Suprapubic skin (tissue), 4 donors: ENCODE results near the gene TTC38.

Source experiments
- EP300 ChIP-seq: sonication (generic); formaldehyde crosslinking; IDR thresholded peaks from one replicate; pipeline ENCODE4 v1.6.1; 2017; ENCODE audit warnings: antibody characterized with exemption
- POLR2A ChIP-seq, 2 donors: fragments of 450-650 bp; IDR thresholded peaks; one replicate each; pipeline ENCODE4 v1.6.1; 2017; ENCODE audit warnings: antibody characterized with exemption in 2 of 2, mild to moderate bottlenecking in 2 of 2, moderate library complexity in 2 of 2
- POLR2AphosphoS5 ChIP-seq, 3 donors: sonication (generic); formaldehyde crosslinking; IDR thresholded peaks; one replicate each; pipeline ENCODE4 v1.6.1; 2017; ENCODE audit warnings: antibody characterized with exemption in 3 of 3
- TF ChIP-seq, protein P1 (sequence below), 2 donors: fragments of 200-600 bp in 1 of 2; fragments of 450-650 bp in 1 of 2; sonication (generic) in 1 of 2; IDR thresholded peaks; one replicate each; pipeline ENCODE4 v1.5.1; 2016 to 2019; ENCODE audit warnings: antibody characterized with exemption in 2 of 2, mild to moderate bottlenecking in 1 of 2, moderate library complexity in 1 of 2

DNA sequence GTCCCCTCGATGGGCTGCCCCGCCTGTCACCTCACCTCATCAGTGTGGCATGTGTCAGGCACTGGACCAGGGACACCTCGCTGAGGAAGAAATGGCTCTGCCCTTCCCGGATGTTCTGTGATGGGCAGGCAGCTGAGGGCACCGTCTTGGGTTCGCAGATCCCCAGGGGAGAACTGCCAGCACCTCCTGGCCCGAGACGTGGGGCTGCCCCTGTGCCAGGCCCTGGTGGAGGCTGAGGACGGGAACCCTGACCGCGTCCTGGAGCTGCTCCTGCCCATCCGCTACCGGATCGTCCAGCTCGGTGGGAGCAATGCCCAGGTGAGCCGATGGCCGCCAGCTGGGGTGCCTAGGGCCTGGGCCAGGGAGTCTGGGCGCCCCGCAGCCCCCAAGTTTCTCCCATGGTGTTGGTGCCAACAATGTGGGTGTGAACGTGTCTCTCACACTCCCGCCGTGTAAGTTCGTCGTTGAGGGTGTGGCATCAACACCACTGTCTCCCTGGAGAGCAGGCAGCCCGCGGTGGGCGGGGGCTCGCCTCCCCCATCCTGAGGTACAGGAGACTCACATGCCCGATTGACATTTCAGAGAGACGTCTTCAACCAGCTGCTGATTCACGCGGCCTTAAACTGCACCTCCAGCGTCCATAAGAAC, 21.6 kb downstream of the TTC38 start:
- TF ChIP-seq, protein P1, sequence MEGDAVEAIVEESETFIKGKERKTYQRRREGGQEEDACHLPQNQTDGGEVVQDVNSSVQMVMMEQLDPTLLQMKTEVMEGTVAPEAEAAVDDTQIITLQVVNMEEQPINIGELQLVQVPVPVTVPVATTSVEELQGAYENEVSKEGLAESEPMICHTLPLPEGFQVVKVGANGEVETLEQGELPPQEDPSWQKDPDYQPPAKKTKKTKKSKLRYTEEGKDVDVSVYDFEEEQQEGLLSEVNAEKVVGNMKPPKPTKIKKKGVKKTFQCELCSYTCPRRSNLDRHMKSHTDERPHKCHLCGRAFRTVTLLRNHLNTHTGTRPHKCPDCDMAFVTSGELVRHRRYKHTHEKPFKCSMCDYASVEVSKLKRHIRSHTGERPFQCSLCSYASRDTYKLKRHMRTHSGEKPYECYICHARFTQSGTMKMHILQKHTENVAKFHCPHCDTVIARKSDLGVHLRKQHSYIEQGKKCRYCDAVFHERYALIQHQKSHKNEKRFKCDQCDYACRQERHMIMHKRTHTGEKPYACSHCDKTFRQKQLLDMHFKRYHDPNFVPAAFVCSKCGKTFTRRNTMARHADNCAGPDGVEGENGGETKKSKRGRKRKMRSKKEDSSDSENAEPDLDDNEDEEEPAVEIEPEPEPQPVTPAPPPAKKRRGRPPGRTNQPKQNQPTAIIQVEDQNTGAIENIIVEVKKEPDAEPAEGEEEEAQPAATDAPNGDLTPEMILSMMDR (IDR thresholded peaks at IDR 0.05): no peak
- TF ChIP-seq POLR2A (IDR thresholded peaks at IDR 0.05) (no peak), POLR2AphosphoS5 (IDR thresholded peaks at IDR 0.05) (no peak), EP300 (no peak)
